Measurements from ENCODE around the gene TICAM2. TPM values are rescaled to one million over a fixed set of nuclear protein-coding genes. Genes with fewer than 3 reads are reported as not detected.
A peak's percentile ranks its signal among the peaks of the same experiment; 100 is the strongest.

Gene TICAM2
- total and polyA plus RNA-seq, 2 of the 8 experiments (the other 6 are each of a cell fraction or from before 2014, with no cell fraction given) = 0.02 TPM; not detected in 1

- TF ChIP-seq SP4 (IDR thresholded peaks at IDR 0.05; ENCODE audit: low read length) (no peak), NANOG (IDR thresholded peaks at IDR 0.05; ENCODE audit: insufficient read depth, low read depth, low read length, poor library complexity, severe bottlenecking) (peak; percentile 26), KDM1A (IDR thresholded peaks at IDR 0.05; ENCODE audit: borderline replicate concordance, low read length) (0 out of 2 replicates have a peak, but pooled peaks have one; percentile 72)
These were observed 57.6 kb downstream of the TICAM2 start, which contains the start of gene FEM1C (continued) for GRCh38 chr5:115544436-115545350.

All from H1 (cell line).